GM19463 (cell line): Measurements from ENCODE around the gene LINC00305.

Source experiments
- ATAC-seq: cut with Tn5 transposase; IDR thresholded peaks from one replicate; pipeline ENCODE4 v1.9.1; 2021; ENCODE audit warnings: mild to moderate bottlenecking, moderate library complexity; ENCODE audit not compliant: unreplicated experiment

LINC00305 gene

DNA sequence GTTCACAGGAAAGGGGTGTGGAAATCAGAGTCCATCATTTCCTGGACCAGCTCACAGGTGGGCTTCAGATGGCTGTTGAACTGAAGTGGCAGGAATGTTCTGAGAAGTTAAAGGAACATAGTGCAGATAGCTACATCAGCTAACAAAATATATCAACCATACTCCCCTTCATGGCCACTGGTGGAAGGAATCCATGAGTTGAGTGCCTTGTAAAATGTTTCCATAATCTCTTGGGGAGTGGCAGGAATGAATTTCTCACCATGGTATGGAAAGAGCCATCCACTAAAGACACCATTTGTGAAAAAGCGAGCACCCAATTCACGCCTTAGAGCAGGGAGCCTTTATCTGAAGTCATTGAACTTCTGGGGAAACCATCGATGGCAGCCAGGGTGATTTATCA is at the start of gene LINC00305:
LINC00305 (minus strand) TSS at position 101 of the 400 bp plus-strand sequence.
- ATAC-seq = no peak

DNA sequence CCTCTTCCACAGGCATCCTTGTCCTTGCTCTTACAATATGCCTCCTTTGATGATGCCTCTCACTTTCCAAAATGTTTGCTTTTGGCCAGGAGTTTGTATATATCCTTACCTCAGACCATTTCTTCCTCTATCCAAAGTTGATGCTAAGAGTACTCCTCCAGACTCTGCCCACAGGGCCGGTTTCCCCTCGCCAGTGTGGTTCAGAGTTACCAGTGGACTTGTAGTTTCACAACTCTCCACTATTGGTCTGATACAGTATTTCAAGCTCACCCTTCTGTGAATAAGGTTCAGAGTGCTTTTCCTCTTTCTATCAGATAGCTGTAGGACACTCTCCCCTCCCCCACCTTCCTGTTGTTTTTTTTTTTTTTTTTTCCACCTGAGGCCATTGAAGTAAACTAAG is 42.2 kb upstream of the LINC00305 start:
- ATAC-seq = no peak

DNA sequence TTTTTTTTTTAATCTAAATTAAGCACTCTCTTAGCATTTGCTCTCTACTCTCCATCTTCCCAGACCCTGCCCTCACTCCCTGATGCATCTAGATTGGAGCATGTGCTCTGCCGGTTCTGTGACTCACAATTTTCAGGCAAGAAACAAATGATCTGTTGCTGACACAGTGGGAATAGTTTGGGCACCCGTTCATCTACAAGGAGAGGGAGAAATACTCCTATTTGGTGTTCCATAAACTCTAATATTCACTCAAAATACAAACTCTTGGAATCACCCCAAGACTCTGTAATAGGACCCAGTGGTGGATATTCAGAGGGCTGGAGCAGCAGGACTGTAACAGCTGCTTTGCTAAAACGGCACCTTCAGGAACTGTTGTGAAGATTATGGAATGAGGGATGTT is 37.1 kb upstream of the LINC00305 start:
- ATAC-seq = no peak

DNA sequence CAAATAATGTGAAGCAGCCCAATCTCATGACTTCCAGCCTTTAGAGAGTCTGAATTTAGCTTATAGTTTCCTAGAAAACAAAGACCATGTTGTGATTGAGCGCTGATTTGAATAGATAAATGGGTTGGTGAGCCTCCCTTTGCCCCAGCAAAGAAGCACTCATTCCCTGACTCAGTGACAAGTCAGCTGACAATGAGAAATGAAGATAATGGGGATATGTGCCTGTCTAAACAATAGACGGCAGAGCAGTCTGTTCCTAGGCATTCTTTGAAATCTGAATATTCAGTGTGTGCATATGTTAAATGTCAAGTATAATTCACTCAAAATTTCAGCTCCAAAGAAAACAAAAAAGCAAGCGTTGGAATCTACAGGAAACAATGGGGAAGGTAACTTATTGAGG is 34.8 kb upstream of the LINC00305 start:
- ATAC-seq = no peak

DNA sequence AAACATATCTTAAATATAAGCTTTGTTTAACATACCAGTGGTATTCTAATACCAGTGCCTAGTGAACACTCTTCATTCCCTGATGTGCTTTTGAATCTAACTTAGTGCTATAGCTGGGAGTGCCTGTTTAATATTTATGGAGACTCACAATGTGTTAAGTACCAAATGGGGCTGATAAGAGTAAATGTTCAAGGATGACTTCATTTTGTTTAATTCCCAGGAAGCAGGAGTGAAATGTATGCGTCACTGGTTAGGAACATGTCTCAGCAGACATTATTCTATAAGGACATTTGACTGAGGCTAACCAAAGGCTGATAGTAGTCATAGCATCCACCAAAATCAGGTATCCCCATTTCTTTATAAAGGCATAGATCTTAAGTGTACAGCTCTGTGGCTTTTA is 31.7 kb upstream of the LINC00305 start:
- ATAC-seq = no peak

DNA sequence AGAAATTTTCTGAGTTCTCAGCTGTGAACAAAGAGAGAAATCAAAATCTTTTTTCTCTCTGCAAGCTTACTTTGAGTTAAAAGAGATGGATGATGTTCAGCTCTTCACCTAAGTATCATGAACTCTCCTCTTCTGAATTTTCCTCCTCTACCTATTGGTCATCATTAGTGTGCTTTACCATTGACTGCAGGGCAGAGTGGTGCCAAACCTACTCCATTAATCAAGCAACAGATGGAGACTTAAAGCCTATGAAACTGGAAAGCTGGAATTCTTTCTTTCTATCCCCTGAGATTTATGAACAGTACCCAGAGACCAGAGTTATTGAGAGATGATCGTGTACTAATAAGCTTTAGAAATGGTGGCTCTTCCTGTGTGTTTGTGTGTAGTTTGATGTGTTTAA is 31.3 kb upstream of the LINC00305 start:
- ATAC-seq = no peak

DNA sequence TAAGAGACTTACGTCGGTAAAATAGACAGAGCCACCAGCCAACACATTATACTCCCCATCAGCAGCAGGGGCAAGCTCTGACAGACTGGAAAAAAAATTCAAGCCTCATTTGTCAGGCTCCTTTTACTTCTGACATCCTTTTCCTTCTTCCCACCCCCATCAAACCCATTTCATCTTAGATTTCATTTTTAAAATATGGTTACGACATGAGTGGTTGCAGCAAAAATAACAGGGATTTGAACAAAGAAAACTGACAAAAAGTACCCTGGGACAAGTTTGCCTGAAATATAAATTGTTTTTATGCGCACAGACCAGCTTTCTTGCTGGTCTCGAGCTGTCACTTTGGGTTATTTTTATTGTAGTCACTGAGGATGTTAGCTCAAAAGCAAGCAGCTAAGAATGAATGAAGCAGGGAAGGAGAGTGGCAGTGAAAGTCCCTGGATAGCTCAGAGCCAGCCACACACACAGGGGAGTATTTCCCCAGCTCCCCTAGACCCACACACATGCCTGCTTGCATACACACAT is 30.7 kb upstream of the LINC00305 start:
- ATAC-seq = no peak

DNA sequence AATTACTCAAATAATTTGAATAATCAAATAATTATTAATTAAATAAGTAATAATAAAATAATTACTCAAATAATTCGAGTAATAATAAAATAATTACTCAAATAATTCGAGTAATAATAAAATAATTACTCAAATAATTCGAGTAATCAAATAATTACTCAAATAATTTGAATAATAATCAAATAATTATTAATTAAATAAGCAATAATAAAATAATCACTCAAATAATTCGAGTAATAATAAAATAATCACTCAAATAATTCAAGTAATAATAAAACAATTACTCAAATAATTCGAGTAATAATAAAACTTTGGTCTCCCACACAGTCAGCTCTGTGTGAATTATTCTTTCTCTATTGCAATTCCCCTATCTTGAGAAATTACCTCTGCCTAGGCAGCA is 30.0 kb upstream of the LINC00305 start:
- ATAC-seq = no peak

DNA sequence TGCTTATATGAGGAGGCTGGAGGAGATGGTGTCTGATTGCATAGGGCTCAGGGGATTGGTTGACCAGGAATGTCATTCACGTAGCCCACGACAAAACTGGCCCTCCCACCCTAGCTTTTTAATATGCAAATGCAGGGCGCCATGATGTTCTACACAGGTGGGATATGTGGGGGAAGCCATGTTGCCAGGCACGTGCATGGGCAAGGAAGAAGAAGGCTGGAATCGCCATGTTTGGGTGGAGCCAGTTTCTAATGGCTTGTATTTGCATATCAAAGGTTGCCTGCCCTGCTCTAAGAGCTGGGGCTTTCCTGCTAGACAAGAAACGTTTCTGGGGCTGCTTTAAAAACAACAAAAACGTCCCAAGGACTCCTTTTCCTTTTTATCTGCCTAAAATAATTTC is 26.5 kb upstream of the LINC00305 start:
- ATAC-seq = no peak

DNA sequence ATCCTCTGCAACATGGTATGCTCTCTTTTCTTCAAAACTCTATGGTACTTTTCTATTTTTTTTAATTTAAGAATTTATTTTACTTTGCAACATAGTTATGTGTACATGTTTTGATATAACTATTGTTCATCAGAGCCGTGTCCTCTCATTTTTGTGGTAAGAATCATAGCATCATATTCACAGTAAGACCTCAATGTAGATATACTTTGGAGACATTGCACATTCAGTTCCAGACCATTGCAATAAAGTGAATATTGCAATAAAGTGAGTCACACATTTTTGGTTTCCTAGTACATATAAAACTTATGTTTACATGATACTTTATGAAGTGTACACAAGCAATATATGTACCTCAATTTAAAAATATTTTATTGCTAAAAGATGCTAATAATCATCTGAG is 22.7 kb upstream of the LINC00305 start:
- no peak for ATAC-seq

DNA sequence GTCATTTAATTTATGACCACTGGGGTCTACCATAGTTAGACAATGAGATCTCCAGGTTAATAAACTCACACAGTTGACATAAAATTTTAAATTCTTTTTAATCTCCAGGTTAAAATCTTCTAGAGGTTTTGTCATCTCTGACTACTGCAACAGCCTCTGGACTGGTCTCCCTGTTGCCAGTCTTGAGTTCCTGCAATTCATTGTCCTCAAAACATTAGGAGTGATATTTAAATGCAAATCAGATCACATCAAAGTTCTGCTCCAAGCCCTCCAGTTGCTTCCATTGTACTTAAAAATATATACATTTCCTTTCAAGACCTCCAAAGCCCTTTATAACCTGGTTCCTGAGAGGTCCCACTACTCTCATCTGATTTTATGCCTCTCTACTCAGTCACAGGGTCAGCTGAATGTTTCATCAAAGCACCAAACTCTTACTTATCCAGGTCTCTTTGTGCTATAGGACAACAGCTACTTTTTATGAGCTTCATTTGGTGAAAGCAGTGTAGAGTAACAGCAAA is 18.6 kb upstream of the LINC00305 start:
- no peak for ATAC-seq

DNA sequence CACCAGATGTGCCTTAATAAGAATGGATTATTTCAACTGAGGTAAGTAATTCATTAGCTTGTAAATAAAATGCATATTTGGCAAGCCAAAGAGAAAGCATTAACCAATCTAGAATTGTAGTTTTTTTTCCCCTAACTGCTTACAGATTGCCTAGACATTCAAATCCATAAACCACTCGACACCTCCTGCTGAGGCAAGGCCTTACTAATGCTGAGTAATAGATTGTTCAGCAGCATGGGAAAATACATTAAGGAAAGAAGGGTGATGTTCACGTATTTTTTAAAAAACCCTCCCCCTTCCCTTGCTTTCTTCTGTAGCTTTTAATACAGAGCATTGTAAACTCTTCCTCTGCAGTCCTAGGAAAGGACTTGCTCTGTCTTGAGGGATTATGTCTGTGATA is 17.0 kb upstream of the LINC00305 start:
- ATAC-seq = no peak

DNA sequence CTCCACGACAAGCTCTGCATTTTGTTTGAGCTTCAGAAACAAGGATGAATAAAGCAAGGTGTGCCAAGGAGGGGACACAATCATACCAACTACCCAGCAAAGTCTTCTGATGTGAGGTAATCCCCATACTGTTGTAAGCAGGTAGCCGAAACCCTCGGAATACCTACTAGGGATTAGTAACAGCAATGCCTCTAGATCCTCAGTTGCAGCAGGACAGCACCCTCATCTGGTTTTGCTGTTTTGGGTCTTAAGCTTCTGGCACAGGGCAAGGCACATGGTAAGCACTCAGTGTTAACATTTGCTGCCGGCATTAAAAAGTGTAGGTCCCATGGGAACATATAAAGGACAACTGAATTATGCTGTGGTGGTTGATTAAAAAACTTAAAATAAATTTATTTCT is 16.0 kb upstream of the LINC00305 start:
- no peak for ATAC-seq

DNA sequence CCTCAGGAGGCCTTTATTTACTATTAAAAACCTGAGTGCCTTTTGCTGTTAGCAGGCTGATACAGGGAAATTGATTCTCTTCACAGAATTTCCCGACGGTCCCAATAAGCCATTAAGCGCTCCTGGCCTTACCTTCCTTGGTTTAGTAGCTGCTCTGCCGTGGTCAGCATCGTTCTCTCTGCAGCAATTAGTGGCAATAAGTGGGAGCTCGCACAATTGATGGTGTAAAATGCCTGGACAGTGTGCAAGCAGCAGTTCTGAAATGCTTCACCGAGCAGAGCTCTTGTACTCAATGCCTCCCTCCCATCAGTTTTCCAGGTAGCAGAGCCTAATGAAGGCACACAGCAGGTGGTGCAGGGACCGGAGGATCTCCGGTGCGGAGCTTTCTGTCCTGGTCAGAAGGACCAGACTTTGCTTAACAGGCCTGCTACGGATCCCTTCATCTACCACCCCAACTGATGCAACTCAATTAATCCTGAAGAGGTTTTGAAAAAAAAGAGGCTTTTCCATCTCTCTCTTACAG is 1.1 kb upstream of the LINC00305 start:
- ATAC-seq = no peak

DNA sequence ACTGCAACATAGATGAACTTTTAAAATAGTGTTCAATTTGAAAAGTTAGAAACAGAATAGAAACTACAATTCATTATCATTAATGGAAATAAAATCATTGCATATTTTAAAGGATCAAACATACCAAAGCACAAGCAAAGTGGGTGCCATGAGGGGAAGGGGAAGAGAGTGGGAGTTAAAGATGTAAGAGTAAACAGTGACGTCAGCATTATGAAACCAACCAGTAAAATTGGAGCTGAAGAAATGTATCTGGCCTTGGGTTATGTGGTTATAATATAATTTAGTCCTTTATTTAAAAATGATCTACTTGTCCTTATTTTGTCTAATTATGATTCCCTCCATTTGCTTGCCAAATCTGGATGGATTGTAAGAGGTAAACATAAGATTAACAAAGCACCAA is 6.0 kb downstream of the LINC00305 start:
- no peak for ATAC-seq

DNA sequence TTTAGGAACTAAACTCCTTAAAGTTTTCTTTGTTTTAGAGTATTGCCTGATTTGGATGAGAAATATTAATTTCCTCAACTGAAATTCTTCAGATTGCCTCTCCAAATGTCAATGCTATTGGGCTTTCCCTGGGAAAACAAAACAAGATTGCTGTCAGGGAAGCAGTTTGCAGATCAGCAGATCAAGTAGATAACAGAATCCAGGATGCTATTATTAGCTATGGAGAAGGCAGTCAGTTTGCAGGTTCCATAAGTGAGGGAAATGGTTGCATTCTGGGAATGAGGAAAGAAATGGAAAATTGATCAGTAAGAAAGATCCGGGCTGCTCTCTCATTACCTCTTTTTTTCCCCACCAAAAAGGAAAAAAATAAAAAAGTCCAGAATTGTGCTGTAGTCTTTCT is 11.0 kb downstream of the LINC00305 start:
- ATAC-seq = no peak

DNA sequence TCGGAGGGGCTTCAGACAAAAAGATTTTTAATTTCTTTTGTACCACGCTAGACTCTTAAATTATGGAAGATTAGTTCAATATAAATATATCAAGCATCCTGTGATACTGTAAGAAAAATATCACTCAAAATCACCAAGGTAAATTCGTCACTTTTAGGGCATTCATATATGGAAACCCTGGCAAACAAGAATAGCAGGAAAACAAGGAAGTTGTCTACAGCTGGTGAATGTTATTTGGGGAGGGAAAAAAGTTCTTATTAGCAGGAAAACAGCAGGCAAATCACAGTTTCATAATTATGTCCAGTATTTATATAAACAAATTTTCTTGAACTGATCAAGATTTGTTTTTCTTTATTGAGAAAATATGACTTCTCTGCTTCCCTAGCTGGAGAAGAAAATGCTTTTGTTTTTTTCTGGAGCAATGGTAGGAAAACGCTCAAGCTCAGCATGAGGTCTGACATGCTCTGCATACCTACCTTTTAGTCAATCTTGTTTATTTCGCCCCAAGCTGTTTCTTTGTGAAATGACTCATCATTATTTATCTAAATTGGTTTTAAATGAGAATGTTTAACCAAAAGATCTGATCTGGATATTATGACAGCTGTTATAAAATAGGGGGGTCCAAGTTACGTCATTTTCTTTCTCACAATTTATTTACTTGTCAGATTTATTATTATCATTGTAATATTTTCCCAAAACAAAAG is 14.7 kb downstream of the LINC00305 start:
- no peak for ATAC-seq

DNA sequence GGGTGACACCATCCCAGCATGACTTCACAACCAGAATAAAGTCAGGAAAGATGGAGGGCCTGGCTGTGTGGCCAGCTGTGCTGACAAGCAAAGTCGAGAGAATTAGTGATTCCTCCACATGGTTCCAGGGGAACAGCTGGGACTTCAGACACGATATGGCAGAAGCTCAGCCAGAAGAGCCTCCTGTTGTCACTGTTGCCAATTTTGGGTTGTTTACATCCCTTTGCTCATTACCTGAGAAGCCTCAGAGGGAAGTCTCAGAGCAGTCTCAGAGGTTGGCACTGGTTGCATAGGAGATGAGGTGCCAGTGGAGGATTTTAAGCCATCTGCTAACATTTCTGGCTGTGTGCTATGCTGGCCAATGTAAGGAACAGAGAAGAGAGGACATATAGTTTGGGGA is 16.0 kb downstream of the LINC00305 start:
- ATAC-seq = no peak

DNA sequence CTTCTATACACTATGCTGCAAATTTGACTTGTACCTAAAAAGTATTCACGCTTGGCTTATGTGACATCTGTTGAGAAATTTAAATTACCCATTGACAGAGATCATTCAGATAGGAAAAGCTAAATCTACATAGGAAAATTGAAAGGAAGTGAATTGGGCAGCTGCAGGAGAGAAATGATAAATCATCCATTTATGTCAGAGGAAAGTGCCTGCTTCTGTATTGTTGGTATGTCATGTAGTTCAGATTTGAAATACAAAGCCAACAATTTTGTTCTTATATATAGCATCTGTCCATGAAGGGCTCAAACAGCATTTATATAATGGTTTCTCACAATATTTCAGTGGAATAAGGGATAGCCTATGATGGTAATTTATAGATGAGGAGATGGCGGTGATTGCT is 17.6 kb downstream of the LINC00305 start:
- ATAC-seq = no peak

DNA sequence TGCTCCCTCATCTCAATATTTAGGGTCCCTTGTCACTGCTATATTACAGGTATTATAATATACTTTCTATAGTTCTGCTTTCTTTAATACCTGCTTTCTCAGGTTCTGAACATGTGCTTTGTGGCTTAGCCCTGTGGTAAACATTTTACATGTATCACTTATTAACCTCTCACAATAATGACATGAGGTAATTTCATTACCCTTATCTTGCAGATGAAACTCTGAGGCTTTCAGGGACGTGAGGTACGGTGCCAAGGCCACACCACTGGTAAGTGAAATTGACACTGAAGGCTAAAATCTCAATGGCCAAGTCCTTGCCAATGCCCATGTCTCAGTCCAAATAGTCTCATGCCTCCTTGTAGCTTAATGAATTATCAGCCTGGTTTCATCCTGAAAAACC is 21.7 kb downstream of the LINC00305 start:
- ATAC-seq = peak; percentile 80

DNA sequence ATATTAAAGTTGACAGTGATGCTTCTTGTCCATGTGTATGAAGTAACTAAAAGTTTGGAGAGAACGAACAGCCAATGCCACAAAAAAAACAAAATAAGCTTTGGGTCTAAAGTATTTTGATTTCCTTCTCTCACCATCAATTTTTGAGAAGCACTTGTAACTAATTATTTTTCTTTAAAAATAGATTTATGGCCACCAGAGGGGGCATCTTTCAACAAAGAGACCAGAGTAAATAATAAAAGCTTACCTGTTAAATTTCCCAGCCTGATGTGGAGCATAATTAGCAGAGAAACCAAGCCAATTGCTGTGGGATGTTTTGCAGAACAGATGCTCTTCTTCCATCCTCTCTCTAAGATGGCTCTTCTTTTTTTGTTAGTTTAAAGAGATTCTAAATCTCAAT is 29.0 kb downstream of the LINC00305 start:
- ATAC-seq = no peak

DNA sequence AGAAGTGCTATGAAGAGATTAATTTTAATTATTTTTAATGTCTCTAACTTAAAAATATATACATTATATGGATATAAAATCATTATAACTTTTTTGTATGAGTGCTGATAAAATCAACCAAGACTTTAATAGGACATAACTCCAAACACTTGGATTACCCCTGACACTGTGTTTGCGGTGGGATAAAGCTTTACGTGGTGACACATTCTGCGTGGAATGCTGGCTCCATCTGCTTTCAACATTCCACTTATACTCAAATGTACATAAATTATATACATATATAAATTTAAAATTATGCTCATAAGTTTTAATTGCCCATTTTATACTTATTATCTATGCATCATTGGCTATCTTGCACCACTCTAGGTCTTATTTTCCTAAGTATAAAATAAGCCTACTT is 30.5 kb downstream of the LINC00305 start:
- no peak for ATAC-seq
